UCSD-AML1 (cell line): ENCODE measurements around the gene ETV6.

Experiments
- DNase-seq: peaks from one replicate; lab custom pipeline; 2025; ENCODE audit not compliant: unreplicated experiment; lab: John Stamatoyannopoulos, UW

ETV6 gene

DNA sequence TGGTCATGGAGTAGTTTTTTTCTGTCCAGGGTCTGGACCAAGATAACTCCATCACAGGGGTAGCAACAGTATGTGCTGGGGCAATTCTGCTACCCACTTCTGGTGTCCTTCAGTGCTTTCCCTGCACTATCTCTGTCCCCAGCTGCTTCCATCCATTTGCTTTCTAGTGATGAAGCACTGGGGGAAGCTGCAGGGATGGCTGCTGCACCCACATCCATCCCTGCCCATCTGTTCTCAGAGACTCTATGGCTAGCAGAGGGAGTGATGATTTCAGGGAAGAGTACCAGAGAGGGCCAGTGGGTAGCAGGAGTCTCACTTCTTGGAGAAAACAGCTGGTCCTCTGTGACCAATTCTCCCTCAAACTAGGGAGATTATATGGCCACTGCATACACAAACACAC lies 44.1 kb downstream of the ETV6 start:
- DNase-seq: no peak

- DNase-seq: no peak
Measured at GRCh38 chr12:11694528-11694927, 45.1 kb downstream of the ETV6 start.

DNA sequence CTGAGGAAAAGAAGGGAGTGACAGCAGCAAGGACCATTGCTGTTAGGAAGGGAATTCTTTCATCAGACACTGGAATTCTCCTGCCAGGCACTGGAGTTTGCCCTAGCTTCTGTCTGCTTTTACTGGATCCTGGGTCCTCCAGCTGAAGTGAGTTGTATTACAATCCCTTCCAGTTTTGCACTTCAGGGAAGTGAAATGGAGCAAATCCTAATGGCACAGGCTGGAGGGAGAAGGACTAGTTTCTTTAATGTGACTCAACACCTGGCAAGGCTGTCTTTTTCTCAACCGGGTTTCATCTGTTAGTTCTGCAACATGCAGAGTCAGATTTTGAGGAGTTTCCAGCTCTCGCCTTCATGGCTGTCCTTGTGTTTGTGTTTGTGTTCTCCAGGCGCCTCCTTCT lies 45.8 kb downstream of the ETV6 start:
- DNase-seq: no peak

DNA sequence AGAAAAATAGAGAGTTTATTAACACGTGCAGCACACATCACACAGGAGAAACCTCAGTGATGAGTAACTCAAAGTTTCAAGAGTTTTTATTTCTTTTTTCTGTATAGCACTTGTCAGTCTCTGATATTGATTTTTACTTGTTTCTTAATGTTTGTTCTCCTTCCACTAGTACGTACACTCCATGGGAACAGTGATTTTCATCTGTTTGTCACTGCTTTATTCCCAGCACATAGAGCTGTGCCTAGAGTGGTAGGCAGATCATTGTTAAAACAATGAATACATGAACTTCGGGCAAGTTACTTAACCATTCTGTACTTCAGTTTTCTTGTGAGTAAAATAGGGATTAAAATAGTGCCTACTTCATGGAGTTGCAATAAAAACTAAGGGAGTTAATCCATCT lies 46.6 kb downstream of the ETV6 start:
- DNase-seq: no peak

DNA sequence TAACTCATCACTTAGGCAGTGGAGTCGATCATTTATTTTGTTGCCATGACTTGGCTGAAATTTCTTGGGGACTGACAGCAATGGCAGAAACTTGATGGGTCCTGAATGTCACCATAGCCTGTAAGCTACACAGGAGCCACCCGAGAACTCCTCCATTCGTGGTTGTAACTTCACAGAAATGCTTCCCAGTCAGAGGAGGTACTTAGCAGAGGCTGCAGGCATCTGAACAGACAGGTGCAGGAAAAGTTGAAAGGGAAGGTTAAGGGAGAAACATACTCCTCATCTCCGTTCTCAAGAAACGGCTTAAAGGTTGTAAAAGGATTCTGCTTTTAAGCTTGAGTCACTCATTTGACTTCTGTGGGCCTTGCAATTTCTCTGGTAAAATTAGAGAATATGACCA lies 47.7 kb downstream of the ETV6 start:
- no peak for DNase-seq

DNA sequence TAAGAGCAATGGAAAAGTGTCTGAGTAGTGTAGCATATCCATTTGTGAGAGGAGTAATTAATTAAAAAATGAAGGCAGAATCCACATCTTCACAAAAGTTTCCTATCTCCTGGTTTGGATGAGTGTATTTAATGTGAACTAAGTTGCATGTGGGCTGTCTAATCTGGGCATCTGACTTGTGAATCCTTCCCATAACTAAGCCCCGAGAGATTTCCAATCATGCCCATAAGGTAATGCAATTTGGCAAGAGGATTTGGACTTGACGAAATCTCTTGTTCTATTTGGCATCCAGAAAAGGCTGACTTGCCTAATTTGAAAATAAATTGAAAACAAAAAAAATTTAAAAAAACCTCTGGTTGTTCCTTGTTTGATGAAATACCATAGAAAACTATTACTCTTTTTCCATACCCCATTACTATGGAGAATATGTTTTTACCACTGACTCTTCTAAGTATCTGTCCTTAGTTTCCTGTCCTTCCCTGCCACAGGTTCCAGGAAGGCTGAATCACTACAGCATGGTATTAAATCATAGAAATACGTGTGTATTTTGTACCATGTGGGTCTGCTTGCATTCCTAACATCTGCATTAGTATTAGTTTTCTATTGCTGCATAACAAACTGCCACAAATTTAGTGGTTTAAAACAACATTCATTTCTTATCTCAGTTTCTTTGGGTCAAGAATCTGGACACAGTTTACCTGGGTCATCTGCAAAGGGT lies 48.4 kb downstream of the ETV6 start:
- DNase-seq: no peak

DNA sequence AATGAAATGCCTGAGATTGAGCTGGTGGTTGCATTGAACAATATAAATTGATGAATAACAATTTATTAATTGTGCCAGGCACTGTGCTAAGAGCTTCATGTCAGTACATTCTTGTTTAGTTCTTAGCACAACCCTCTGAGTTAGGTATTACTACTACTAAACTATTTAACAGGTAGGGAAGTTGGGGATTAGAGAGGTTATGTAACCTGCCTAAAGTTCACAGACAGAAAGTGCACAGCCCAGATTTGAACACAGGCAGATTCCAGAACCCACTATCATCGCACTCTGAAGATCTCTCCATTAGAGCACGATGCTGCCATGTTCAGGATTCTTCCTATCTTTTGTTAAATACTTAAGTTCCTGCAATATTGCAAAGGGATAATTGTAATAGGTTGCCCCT lies 49.3 kb downstream of the ETV6 start:
- DNase-seq: no peak

- DNase-seq: no peak
Measured at GRCh38 chr12:11701433-11701832, 52.0 kb downstream of the ETV6 start.

DNA sequence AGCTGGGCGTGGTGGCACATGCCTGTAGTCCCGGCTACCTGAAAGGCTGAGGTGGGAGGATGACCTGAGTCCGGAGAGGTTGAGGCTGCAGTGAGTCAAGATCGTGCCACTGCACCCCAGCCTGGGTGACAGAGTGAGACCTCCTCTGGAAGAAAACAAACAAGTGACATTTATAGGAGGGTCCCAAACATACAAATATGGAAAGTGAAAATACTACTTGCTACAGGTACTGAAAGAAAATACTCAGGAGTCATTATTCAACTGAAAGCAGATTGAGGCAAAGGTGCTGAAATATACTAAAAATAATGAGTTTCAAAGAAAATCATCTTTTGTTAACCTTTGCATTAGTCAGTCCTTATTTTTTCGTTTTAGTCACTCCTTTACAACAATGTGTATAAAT lies 53.5 kb downstream of the ETV6 start:
- no peak for DNase-seq

GRCh38 chr12:11703378-11703777 lies 53.9 kb downstream of the ETV6 start:
- no peak for DNase-seq

DNA sequence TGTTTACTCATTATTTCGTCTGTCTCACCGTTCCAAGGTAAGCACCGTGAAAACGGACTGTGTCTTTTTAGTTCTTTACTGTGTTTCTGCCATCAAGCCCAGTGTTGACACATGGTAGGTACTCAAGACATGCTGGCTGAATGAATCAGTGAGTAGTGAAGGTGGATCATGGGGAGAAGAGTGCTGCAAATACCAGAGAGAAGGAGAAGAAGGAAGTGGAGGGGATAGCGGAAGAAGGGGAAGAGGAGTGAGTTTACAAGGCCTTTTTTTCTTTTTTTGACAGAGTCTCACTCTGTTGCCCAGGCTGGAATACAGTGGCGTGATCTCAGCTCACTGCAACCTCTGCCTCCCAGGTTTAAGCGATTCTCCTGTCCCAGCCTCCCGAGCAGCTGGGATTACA lies 54.6 kb downstream of the ETV6 start:
- no peak for DNase-seq

- no peak for DNase-seq
Measured at GRCh38 chr12:11705010-11705409, 55.5 kb downstream of the ETV6 start.

DNA sequence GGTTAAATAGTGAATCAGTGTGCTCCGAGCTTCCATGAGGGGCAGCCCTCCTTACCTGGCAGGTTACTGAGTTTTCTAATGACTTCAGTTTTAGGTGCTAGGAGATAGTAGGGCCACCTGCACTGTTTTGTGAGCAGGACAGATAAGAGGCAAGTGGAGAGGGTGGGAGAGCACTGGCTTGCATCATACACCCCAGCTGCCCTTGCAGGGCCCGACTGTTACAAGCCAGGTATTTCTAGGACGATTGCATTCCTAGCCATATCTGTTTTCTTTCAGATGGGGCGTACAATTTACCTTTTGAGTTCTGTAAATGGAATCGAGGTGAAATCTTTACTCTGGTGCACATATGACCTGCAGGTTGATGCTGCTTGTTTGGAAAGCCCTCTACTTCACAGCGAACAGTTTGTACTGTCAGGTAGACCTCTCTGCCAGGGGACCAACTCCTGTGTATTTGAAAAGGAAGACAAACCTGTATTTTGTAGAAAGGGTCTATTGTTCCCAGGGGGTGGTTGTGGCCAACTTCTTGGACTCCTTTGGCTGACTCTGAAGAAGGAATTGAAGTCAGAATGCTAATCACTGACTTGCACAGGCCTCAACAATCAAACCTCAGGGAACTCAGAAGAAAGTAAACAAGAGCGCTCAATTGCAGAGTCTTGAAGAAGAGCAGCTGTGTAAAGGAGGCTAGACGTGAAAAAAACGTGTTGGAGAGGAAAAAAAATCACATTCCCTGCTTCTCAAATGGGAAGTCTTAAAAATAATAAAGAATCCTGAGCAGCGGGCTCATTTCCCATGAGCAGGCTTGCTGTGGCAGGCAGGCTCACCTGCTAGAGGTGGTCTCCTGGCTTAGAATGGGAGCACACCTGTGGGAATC lies 57.3 kb downstream of the ETV6 start:
- no peak for DNase-seq

- no peak for DNase-seq
Measured at GRCh38 chr12:11707535-11707934, 58.1 kb downstream of the ETV6 start.

GRCh38 chr12:11709513-11709912 lies 60.0 kb downstream of the ETV6 start:
- DNase-seq: no peak

GRCh38 chr12:11710431-11710830 lies 61.0 kb downstream of the ETV6 start:
- no peak for DNase-seq

- DNase-seq: no peak
Measured at GRCh38 chr12:11710906-11711305, 61.4 kb downstream of the ETV6 start.

DNA sequence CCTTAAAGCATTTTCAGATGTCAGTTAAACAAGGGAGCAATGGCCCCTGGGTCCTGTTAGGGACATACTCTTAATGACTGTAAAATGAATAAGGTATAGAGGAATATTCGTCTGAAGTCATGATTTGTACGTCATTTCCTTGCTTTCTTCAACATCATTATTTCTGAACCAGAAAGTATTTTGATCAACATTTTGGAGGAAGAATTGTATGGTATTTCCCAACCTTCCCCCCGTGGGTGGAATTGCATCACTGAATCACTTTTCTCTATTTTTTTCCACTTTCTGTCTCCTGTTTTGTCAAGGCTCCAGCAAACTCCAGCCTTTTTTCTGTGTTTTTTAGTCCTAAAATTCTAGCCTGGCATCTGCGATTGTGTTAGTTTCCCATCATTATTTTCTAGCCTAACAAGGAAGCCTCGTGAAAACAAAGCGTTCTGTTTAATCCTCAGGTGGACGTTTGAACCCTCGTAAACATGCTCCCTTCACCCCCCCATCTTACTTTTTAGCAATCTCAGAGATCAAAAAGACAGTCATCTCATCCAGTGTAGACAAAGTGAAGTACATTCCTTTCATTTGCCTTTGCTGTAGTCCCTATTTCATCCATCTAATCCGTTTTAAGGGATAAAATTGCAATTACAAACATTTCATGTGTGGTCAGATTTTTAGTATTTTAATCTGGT lies 62.3 kb downstream of the ETV6 start:
- no peak for DNase-seq

GRCh38 chr12:11712491-11712890 lies 63.0 kb downstream of the ETV6 start:
- no peak for DNase-seq

DNA sequence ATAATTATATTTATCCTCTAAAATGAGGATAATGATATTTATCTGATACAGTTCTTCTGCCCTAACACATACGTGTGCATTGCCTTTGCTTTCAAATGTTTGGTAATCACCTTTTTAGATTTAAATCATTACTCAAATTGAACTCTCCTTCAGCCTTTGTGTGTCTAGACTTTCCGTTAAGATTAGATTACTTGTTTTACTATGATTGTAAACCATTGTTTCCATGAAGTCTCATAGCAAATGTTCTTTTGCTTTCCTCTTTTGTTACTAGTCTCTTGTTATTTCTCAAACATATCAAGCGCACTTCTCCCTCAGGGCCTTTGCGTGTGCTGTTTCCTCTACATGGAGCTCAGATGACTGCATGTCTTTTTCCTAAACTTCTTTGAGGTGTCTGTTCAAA lies 63.7 kb downstream of the ETV6 start:
- DNase-seq: no peak

- no peak for DNase-seq
Measured at GRCh38 chr12:11714626-11715025, 65.2 kb downstream of the ETV6 start.

GRCh38 chr12:11715621-11716020 lies 66.1 kb downstream of the ETV6 start:
- no peak for DNase-seq
